H9 (cell line): ENCODE results near the gene MBD3L1. TPM values are rescaled to one million over a fixed set of nuclear protein-coding genes. Genes with fewer than 3 reads are reported as not detected.

Experiments
- DNase-seq: peaks from one replicate; pipeline ENCODE4 v3.0.0-alpha.2; 2017
- H2AFZ ChIP-seq: one replicate; pipeline ENCODE4 v1.6.1; 2013; ENCODE audit warnings: mild to moderate bottlenecking, low read length, control low read depth, moderate library complexity
- H2AK5ac ChIP-seq: 2 replicates; pipeline ENCODE4 v1.6.1; 2013; ENCODE audit warnings: low read length, control low read depth, mixed read lengths; ENCODE audit not compliant: insufficient read length
- H2BK120ac ChIP-seq: one replicate; pipeline ENCODE4 v1.6.1; 2013; ENCODE audit warnings: low read depth, mild to moderate bottlenecking, low read length, control low read depth, inconsistent platforms; ENCODE audit not compliant: poor library complexity, severe bottlenecking
- H2BK12ac ChIP-seq: 2 replicates; pipeline ENCODE4 v1.6.1; 2013; ENCODE audit warnings: low read length, control low read depth, mixed read lengths, low read depth; ENCODE audit not compliant: insufficient read length
- H2BK15ac ChIP-seq: 2 replicates; pipeline ENCODE4 v1.6.1; 2013; ENCODE audit warnings: low read depth, low read length, control low read depth
- H2BK20ac ChIP-seq: one replicate; pipeline ENCODE4 v1.6.1; 2013; ENCODE audit warnings: low read depth, mild to moderate bottlenecking, low read length, control low read depth, inconsistent platforms; ENCODE audit not compliant: poor library complexity, severe bottlenecking
- H2BK5ac ChIP-seq: 2 replicates; pipeline ENCODE4 v1.6.1; 2013; ENCODE audit warnings: low read length, control low read depth, mixed read lengths; ENCODE audit not compliant: insufficient read length
- H3K14ac ChIP-seq: 2 replicates; pipeline ENCODE4 v1.6.1; 2013; ENCODE audit warnings: low read length, control low read depth; ENCODE audit not compliant: insufficient read depth
- H3K18ac ChIP-seq: 2 replicates; pipeline ENCODE4 v1.6.1; 2013; ENCODE audit warnings: low read depth, mild to moderate bottlenecking, mixed read lengths, low read length, control low read depth; ENCODE audit not compliant: insufficient read length
- H3K23ac ChIP-seq: 2 replicates; pipeline ENCODE4 v1.6.1; 2013; ENCODE audit warnings: low read length, control low read depth, mixed read lengths, low read depth; ENCODE audit not compliant: insufficient read length
- H3K23me2 ChIP-seq: 2 replicates; pipeline ENCODE4 v1.6.1; 2013; ENCODE audit warnings: low read depth, mild to moderate bottlenecking, mixed read lengths, low read length, control low read depth; ENCODE audit not compliant: insufficient read length, poor library complexity, severe bottlenecking
- H3K27ac ChIP-seq: 2 replicates; pipeline ENCODE4 v1.5.1; 2013; ENCODE audit warnings: low read length, control low read depth, mixed read lengths, low read depth; ENCODE audit not compliant: insufficient read length
- H3K27me3 ChIP-seq: 2 replicates; pipeline ENCODE4 v1.6.1; 2013; ENCODE audit warnings: low read length, control low read depth, inconsistent platforms; ENCODE audit not compliant: insufficient read depth
- H3K4ac ChIP-seq: 2 replicates; pipeline ENCODE4 v1.6.1; 2013; ENCODE audit warnings: low read depth, mild to moderate bottlenecking, control low read depth, inconsistent platforms, low read length, moderate library complexity
- H3K4me1 ChIP-seq: 2 replicates; pipeline ENCODE4 v1.6.1; 2013; ENCODE audit warnings: low read length, control low read depth, inconsistent platforms; ENCODE audit not compliant: insufficient read depth
- H3K4me2 ChIP-seq: 2 replicates; pipeline ENCODE4 v1.6.1; 2013; ENCODE audit warnings: low read length, control low read depth, mixed read lengths; ENCODE audit not compliant: insufficient read length, insufficient read depth
- H3K56ac ChIP-seq: 2 replicates; pipeline ENCODE4 v1.6.1; 2013; ENCODE audit warnings: low read depth, mild to moderate bottlenecking, mixed read lengths, low read length, control low read depth; ENCODE audit not compliant: insufficient read length
- H3K79me1 ChIP-seq: 2 replicates; pipeline ENCODE4 v1.6.1; 2013; ENCODE audit warnings: low read depth, mild to moderate bottlenecking, moderate library complexity, low read length, control low read depth, inconsistent platforms; ENCODE audit not compliant: insufficient read depth, poor library complexity, severe bottlenecking
- H3K79me2 ChIP-seq: 2 replicates; pipeline ENCODE4 v1.6.1; 2013; ENCODE audit warnings: low read length, control low read depth, inconsistent platforms; ENCODE audit not compliant: insufficient read depth
- H3K9ac ChIP-seq: 2 replicates; pipeline ENCODE4 v1.6.1; 2013; ENCODE audit warnings: low read length, control low read depth, mixed read lengths; ENCODE audit not compliant: insufficient read length; ENCODE audit errors: extremely low read depth
- H3K9me3 ChIP-seq: one replicate; pipeline ENCODE4 v1.6.1; 2013; ENCODE audit warnings: low read depth, low read length, inconsistent platforms; ENCODE audit not compliant: control insufficient read depth
- H3T11ph ChIP-seq: one replicate; pipeline ENCODE4 v1.6.1; 2013; ENCODE audit warnings: mild to moderate bottlenecking, low read length, control low read depth, inconsistent platforms
- H4K20me1 ChIP-seq: one replicate; pipeline ENCODE4 v1.6.1; 2013; ENCODE audit not compliant: control insufficient read depth, insufficient read length, insufficient read depth
- H4K5ac ChIP-seq: 2 replicates; pipeline ENCODE4 v1.6.1; 2013; ENCODE audit warnings: low read depth, mild to moderate bottlenecking, mixed read lengths, low read length, control low read depth; ENCODE audit not compliant: insufficient read length
- H4K8ac ChIP-seq: replicated peaks from 2 replicates; pipeline ENCODE4 v1.6.1; 2013; ENCODE audit warnings: low read length, control low read depth, mixed read lengths, low read depth; ENCODE audit not compliant: insufficient read length
- H4K91ac ChIP-seq: 2 replicates; pipeline ENCODE4 v1.6.1; 2013; ENCODE audit warnings: low read depth, mild to moderate bottlenecking, moderate library complexity, mixed read lengths, low read length, control low read depth; ENCODE audit not compliant: insufficient read length
- H3K27ac Mint-ChIP-seq, 3 experiments: 2 replicates in 2 of 3; 3 replicates in 1 of 3; pipeline ENCODE4 v1.8.0; 2020 to 2021; ENCODE audit warnings: mixed read lengths in 3 of 3, mild to moderate bottlenecking in 1 of 3, moderate library complexity in 1 of 3
- H3K27me3 Mint-ChIP-seq: 2 replicates; pipeline ENCODE4 v1.8.0; 2021; ENCODE audit warnings: low read depth, mild to moderate bottlenecking, moderate library complexity, mixed read lengths
- H3K36me3 Mint-ChIP-seq, 3 experiments: 2 replicates in 2 of 3; 3 replicates in 1 of 3; pipeline ENCODE4 v1.8.0; 2020 to 2021; ENCODE audit warnings: low read depth in 3 of 3, mixed read lengths in 3 of 3; ENCODE audit not compliant: insufficient read depth in 1 of 3
- H3K4me1 Mint-ChIP-seq, 2 experiments: 2 replicates each; pipeline ENCODE4 v1.8.0; 2020; ENCODE audit warnings: mixed read lengths in 2 of 2
- H3K4me3 Mint-ChIP-seq, 2 experiments: 2 replicates in 1 of 2; 3 replicates in 1 of 2; pipeline ENCODE4 v1.8.0; 2020 to 2021; ENCODE audit warnings: mild to moderate bottlenecking in 2 of 2, mixed read lengths in 2 of 2, moderate library complexity in 1 of 2
- H3K9me3 Mint-ChIP-seq, 2 experiments: 2 replicates in 1 of 2; 3 replicates in 1 of 2; pipeline ENCODE4 v1.8.0; 2020; ENCODE audit warnings: mild to moderate bottlenecking in 2 of 2, mixed read lengths in 2 of 2, moderate library complexity in 1 of 2
- WGBS: extraction: QIAGEN DNeasy Blood & Tissue Kit; methylation state at CpG from one replicate; pipeline ENCODE4 v1.1.7; 2013; ENCODE audit warnings: missing lambda C conversion rate, low lambda C conversion rate, mixed read lengths; ENCODE audit not compliant: insufficient read length; ENCODE audit errors: extremely low coverage; 5-methylcytosine and 5-hydroxymethylcytosine counted together
- total RNA-seq: library from RNA; stranded (reverse); gene quantifications from 2 replicates; pipeline ENCODE4 v1.2.1, GENCODE V29; 2021
- TF ChIP-seq, protein P1 (sequence below): fragments of 200-600 bp; sonication (generic); conservative IDR thresholded peaks from 3 replicates; pipeline ENCODE4 v1.8.0; 2021; ENCODE audit warnings: antibody characterized with exemption, mild to moderate bottlenecking

MBD3L1 gene
- total RNA-seq, 1 experiment from 2014 or later, result not detected

DNA sequence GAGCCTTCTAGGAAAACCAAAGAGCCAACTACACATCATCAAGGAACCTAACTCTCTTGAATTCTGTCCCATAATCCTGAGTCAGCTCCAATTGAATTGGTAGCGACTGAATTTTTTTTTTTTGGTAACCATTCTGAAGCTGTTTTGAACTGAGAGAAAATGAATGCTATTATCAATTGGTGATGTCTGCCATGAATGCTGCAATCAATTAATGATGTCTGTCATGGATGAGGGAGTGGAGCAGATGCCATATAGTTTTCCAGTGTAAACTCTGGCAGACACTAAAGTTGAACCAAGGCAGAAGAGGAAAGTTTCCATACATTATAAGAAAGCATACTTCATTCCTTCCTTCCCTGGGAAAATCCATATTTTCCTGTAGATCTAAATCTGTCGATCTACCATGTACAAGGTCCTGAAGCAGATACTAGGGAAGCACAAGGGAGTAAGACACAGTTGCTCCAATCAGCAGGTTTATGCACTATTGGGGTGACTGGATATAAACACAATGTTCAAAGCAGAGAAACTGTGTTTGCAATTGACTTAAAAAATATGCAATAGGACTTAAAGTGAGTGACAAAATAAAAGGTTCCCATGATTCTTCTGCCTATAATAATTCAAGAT, 48.8 kb downstream of the MBD3L1 start:
- Histone ChIP-seq H2AFZ (no peak overlapping the region), H3T11ph (no peak overlapping the region), H3K4me1 (no peaks in the 10 kb centered on the region), H2BK20ac (no peak overlapping the region), H3K27ac (no peak overlapping the region), H4K91ac (no peak overlapping the region), H2BK12ac (no peak overlapping the region), H4K20me1 (no peaks in the 10 kb centered on the region), H3K4ac (no peak overlapping the region), H3K4me2 (no peak overlapping the region), H3K9ac (no peak overlapping the region), H4K8ac (no peak overlapping the region), H3K9me3 (peaks cover 90% of the 10 kb centered on the region), H4K5ac (no peak overlapping the region), H3K14ac (no peak overlapping the region), H3K18ac (no peak overlapping the region), H3K27me3 (no peaks in the 10 kb centered on the region), H3K23ac (no peak overlapping the region), H3K79me1 (no peaks in the 10 kb centered on the region), H3K56ac (no peak overlapping the region), H3K79me2 (no peaks in the 10 kb centered on the region), H2BK15ac (no peak overlapping the region), H3K23me2 (no peaks in the 10 kb centered on the region), H2BK5ac (no peak overlapping the region), H2BK120ac (no peak overlapping the region), H2AK5ac (no peak overlapping the region)
- Mint-ChIP-seq H3K9me3 (peaks cover 41 to 68% of the 10 kb centered on the region in 2 experiments), H3K4me3 (no peak overlapping the region), H3K36me3 (peaks cover 5 to 40% (median 13%) of the 10 kb centered on the region in 3 experiments; a peak in 5 of 7 replicates), H3K27me3 (peaks cover 4% of the 10 kb centered on the region), H3K27ac (no peak overlapping the region), H3K4me1 (no peaks in the 10 kb centered on the region)
- TF ChIP-seq, protein P1, sequence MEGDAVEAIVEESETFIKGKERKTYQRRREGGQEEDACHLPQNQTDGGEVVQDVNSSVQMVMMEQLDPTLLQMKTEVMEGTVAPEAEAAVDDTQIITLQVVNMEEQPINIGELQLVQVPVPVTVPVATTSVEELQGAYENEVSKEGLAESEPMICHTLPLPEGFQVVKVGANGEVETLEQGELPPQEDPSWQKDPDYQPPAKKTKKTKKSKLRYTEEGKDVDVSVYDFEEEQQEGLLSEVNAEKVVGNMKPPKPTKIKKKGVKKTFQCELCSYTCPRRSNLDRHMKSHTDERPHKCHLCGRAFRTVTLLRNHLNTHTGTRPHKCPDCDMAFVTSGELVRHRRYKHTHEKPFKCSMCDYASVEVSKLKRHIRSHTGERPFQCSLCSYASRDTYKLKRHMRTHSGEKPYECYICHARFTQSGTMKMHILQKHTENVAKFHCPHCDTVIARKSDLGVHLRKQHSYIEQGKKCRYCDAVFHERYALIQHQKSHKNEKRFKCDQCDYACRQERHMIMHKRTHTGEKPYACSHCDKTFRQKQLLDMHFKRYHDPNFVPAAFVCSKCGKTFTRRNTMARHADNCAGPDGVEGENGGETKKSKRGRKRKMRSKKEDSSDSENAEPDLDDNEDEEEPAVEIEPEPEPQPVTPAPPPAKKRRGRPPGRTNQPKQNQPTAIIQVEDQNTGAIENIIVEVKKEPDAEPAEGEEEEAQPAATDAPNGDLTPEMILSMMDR, result no peak
- no peak for DNase-seq
- no CpG with 5 or more reads among the region's 2 CpGs for WGBS
